Tongue (tissue), 2 donors: ENCODE data around the gene CFAP206. TPM values are rescaled to one million over a fixed set of nuclear protein-coding genes. Genes with fewer than 3 reads are reported as not detected.

ENCODE experiments used
- small RNA-seq: library from RNA; depleted of rRNA; stranded (forward); fragments of <200 nt; gene quantifications from one replicate; pipeline ENCODE3, GENCODE V24; 2014; ENCODE audit warnings: low replicate concordance
- total RNA-seq: library from RNA; depleted of rRNA; stranded (reverse); fragments of >200 nt; gene quantifications from one replicate; pipeline ENCODE4 v1.2.3, GENCODE V29; 2014

CFAP206 gene
- total RNA-seq, 1 donor from 2014 or later: 2.1 TPM

Small RNA genes lying within 50 kb of the gene (small RNA-seq; reads per million reads assigned to genes)
- gene AL049697.2 (not detected), gene RNU6-444P (not detected)

Other genes starting within 250 kb of the CFAP206 start
- 15.5 TPM for gene SMIM8, start 85.4 kb upstream of the CFAP206 start, total RNA-seq
- gene GJB7, start 78.7 kb upstream of the CFAP206 start, total RNA-seq: not detected
- gene C6orf163, start 63.2 kb upstream of the CFAP206 start, total RNA-seq: 2.7 TPM
- gene SLC35A1, start 65.0 kb downstream of the CFAP206 start, total RNA-seq: 21.8 TPM
- 34.2 TPM for gene RARS2, start 182.0 kb downstream of the CFAP206 start, total RNA-seq
- 27.6 TPM for gene ORC3, start 182.2 kb downstream of the CFAP206 start, total RNA-seq